IPS DF 19.7 (cell line): ENCODE measurements around the gene ZFP92.
"Not testable (repeated sequence)": the region's sequence is repeated elsewhere in the genome, so short reads cannot be mapped to it uniquely, and the experiment has no call there.

ENCODE experiments used
- DNase-seq: peaks from one replicate; pipeline ENCODE4 v3.0.0-alpha.2; 2013; ENCODE audit warnings: low read depth, low spot score

The ZFP92 gene

DNA sequence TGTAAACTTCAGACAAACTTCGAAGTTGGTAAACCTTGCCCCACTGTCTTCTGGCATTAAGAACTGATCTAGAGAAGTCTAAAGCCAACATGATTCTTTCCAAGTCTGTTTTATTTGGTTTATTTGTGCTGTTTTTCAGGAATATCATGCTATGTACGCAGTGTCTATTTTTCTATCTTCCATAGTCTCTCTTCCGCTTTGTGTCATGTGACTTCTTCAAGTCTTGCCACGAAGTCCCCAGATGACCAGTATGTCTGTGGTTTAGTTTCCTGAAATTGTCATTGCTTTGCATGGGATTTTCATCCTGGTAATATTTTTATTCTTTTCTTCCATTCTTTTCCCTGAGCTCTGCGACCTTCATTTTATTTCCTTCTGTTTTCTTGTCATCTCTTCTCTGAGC, 25.2 kb upstream of the ZFP92 start:
- DNase-seq = no peak

DNA sequence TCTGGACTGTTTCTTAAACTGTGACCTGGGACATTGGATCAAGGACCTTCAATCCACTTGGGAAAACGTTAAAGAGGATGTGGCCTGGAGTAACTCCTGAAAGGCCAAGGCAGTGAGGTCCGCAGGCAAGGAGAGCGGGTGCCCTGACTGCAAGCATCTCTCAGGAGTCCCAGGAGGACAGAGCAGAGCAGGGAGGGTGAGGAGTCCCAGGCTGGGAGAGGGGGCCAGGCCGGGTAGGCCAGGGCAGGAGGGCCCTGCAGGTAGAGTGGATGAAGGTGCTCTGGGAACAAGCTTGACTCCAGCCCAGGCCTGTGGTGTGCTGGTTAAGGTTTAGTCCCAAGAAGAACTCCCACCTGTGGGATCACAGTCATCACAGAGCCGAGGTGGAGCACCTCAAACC, 23.9 kb upstream of the ZFP92 start:
- DNase-seq = no peak

DNA sequence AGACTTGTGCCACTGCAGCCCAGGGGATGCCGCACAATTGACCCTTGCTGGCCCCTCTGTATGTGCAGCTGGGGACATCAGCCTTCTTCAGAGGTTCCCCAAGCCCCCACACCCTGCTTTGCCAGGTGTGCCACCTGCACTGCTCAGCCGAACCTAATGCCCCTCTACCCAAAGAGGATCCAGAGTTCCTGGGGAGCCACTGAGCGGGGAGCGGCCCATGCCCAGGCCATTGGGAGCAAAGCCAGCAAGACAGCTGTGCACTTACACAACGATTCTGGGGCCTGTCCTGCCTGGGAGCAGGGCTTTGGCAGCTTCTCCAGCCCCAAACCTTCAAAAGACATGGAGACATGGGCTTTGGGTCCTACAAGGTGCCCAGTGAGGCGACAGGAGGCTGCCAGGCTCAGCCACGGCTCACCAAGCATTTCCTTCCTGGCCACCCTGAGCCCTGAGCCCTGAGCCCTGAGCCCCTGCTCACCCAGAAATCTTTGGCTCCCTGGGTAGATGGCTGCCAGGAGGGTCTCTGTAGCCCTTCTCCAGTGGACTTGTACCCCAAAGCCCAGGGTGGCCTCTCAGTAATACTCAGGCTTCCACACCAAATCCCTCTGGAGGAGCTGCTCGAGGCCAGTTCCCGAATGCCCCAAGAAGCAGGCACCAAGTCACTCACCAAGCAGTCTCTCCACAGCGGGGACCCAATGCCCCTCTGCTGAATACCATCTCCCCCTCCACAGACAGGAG, 23.1 kb upstream of the ZFP92 start:
- no peak for DNase-seq

DNA sequence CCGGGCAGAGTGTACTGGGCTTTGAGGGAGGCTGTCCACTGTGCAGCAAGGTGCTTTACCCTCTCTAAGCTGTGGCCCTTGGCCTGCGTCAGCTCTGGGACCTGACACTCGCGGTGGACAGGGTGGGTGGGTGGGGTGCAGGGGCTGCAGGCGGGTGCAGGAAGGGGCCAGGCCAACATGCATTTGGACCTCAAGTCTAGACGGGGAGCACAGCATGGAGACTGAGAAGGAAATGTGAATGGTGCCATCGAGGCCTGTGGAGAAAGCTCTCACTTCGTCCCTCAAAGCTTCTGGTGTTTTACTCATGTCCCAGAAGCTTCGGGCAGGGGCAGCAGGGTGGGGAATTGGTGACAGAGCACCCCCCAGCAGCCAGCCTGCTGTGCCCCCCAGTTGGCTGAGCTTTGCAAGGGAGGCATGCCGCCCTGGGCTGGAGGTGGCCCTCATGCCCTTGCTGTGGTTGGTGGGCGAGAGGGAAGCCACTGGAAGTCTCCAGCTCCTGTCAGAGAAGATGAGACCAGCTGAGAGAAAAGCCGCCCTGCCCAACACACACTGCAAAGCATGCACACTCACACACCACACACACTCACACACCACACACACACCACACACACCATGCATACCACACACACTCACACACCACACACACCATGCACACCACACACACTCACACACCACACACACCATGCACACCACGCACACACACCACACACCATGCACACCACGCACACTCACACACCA, 22.4 kb upstream of the ZFP92 start:
- DNase-seq = no peak

DNA sequence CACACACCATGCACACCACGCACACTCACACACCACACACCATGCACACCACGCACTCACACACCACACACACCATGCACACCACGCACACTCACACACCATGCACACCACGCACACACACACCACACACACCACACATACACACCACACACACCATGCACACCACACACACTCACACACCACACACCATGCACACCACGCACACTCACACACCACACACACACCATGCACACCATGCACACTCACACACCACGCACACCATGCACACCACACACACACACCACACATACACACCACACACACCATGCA, 21.9 kb upstream of the ZFP92 start:
- DNase-seq = not testable (repeated sequence)

DNA sequence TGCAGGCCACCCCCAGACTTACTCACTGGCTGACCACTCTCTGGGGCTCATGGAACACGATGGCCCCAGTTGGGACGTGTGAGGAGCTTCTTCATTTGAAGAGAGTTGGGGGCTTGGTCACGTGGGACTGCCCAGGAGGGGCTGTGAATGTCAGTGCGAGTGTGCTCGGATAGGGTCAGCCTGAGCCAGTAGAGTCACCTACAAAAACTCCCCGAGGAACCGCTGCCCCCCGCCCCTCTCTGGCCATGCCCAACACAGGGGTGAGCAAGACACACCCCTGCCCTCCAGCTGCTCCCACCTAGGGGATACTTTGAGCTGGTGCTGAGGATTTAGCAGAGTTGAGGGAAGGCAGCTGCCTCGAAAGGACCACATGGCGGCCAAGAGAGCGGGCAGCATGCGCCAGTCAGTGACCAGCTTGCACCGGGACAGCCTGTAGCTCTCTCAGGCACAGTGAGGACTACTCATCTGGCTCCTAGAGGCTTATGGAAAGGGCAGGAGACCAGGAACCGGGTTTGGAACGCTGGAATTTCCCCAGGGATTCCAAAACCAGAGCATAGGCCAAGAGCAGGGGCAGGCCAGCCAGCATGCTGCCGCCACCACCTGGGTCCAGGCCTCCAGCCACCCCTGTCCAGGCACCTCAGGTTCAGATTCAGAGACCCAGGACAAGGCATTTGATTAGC, 18.5 kb upstream of the ZFP92 start:
- no peak for DNase-seq

DNA sequence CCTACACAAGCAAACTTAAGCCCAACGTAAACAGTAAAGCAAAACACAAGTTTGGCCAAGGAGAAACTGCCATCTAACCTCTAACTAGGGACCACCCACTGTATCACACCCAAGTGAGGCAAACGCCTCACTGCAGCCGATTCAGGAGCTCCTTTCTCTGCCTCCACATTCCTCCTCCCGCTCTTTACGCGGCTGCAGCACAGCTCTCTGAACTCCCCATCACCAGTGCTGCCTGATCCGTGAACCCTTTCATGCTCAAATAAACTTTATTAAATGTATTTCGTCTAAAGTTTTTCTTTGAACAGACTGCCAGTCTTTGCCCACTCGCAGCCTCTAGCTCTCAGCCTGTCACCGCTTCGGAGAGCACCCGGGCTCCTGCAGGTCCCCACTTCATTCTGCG, 16.7 kb upstream of the ZFP92 start:
- no peak for DNase-seq

DNA sequence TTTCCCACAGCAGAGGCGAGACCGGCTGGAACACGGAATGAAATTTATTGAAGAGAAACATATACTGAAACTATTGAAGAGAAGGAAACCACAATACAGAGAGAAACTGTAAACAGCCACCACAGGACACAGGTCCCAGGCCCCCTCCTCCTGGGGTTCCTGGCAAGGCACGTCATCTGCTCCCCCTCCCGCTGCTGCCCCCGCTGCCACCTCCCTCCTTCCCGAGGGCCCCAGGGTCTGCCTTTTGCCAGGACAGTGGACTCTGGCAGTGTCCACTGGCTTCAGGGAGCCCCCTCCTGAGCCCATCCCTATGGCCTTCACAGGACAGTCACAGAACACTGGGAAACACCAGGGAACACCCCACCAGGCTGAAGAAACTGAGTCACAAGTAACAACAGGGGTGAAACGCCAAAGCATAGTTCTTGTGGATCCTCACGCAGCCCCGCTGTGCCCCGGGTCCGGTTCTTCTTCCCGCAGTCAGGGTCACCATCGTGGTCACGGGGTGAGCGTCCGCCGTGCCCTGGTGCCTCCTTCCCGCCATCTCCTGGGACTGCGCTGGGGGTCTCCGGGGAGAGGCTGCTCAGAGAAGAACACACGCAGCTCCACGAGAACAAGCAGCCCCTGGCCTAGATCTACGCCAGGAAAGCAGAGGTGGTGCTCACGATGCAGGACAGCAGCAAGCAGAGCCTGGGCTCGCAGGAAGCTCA, 15.5 kb upstream of the ZFP92 start:
- DNase-seq = no peak

DNA sequence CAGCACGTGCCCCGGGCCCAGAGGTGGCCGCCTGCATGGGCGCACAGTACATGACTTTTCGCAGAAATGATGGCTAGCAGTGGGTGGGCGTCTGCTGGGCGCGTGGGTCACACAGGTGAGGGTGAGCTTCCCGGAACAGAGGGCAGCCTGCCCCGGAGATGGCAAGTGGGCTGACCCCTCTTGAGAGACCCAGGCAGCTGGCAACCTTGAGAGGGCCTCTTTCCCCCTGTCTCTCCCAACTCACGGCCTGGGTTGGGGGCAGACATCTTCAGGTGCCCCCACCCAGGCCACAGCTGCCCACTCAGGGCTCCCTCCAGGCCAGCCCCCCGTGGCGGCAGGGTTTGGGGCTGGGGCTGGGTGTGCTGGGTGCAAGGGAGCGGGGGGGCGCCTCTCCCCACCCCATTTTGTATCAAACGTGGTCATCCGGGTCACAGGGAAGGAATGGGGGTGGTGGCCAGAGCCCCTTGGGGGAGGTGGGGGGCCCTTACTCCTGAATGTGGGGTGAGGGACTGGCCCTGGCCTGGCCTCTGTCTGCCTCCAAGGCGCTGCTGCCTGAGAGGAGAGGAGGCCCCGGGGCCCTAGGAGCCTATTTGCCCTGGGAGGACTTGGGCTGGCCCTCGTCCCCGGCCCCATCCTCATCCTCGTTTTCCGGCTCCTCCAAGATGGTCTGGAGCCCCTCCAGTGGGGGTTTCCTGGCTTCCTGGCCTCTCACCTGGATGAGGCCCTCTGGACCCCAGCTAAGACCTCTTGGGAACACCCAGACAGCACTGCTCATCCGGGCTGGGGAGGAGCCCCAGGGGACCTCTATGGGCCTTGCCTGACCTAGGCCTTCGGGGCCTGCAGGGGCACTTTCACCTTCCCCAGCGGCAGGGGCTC, 14.7 kb upstream of the ZFP92 start:
- no peak for DNase-seq

DNA sequence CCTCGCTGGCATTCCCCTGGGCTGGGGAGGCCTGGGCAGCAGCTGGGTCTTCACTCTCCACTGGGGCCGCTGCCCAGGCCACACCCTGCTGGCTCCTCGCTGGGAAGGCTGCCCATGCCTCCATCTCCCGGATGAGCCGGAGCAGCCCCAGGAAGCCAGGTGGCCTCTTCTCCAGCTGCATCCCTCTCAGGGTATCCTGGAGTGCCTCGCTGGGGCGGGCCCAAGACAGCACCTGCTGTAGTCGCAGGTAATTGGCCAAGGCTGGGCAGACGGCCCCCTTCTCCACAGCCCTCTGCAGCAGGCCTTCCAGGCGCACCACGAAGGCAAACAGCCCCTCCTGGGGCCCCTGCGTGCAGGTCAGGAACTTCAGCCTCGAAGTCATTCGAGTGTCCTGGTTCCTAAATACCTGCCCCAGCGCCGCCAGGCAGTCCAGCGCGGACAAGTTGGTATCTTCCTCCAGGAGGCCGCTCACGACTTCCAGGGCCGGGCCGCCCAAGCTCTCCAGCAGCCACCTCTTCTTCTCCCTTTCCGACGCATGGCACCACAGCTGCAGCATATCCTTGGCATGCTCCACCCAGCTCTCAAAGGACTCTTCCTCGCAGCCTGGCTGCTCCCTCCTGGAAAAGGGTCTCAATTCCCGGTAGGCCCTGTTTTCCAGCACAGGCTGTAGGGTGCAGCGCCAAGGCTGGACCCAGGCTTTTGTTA, 13.9 kb upstream of the ZFP92 start:
- no peak for DNase-seq

DNA sequence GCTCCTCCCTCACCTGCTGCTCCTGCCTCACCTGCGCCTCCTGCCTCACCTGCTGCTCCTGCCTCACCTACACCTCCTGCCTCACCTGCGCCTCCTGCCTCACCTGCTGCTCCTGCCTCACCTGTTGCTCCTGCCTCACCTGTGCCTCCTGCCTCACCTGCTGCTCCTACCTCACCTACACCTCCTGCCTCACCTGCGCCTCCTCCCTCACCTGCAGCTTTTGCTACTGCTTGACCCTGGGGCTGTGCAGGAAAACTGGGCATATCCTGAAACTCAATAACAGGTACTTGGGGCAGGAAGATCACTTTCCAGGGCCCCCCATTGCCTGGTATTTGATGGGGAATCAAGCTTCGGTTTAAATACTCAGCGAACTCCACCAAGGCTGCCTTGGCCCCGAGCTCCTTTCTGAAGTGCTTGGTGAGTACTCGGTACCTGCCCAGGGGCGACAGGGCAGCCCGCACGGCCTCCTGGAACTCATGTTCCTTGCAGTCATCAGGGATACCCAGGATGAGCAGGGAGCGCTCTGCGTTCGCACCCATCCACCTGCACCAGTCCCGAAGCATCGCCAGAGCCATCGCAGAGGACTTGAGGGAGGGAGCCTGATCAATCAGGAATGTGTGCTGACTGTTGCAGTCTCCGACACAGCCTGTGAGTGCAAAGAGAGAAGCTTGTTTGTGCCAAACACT, 12.9 kb upstream of the ZFP92 start:
- DNase-seq = no peak

DNA sequence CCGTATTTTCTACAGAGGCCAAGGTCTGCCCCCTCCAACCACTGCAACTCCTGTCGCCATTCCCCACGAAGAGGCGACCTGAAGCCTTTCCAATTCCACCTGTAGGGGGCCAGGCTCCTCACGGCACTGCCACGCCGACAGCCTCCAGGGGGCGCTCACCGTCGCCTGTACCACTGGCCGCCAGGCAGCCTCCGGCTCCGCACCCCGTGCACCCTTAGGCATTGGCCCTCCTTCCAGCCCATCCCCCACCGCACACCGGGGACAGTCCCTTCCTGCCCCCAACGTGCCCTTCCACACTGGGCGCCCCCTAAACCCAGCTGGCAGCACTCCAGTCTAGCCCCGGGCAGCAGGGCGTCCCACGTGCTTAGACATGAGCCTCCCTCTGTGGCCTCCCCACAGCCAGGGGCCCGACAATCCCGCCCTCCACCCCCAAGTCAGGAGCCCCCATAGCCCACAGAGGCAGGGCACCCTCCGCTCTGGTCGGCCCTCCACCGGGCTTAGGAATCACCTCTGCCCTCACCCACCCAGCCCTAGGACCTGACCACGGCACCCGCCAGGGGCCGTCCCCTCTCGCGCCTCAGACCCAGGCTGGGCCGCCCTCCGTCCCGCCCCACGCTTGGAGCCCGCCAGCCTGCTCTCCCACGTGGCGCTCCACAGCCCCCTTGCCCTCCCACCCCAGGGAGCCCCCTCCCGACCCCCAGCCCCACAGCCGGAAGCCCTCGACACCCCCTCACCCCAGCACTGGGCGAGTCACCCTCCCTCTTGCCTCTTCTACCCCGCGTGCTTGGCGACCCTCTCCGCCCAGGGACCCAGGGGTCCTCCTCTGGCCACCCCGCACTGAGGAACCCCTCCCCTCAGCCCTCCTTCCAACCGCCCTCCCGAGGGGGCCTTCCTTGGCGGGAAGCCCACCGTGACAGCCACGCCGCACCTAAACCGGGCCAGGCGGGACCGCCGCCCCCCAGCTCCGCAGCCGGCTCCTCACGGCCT, 10.8 kb upstream of the ZFP92 start:
- DNase-seq = no peak

DNA sequence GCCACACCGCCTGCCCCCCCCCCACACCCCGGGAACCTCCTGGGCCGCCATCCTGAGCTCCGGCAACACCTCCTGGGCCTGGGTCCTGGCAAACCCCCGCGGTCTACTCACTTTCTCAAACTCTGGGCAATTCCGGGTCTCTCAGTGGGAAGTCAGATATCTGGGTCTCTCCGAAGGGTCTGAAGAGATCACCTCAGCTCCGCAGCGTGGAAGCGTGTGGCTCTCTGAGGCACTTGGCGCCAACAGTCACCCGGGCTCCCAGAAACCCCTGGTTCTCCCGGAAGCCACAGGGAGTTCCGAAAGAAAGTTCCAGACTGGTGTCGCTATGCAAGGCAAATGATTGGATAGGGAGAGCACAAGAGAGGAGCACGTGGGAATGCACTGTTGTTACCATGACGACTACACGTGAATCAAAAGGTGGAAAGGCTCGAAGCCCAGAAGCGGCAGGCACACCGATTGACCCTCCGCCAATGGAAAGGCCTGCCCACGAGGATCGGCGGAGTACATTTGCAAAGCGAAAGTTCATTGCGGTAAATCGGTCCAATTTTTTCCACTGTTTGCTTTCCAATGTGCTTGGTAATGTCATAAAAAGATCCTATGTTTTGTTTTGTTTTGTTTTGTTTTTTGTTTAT, 10.0 kb upstream of the ZFP92 start, which contains the start of gene PNMA6E:
Gene PNMA6E (minus strand): TSS at position 218 of the 632 bp plus-strand sequence. CDS start 2,501 bp downstream, outside the sequence.
- no peak for DNase-seq

DNA sequence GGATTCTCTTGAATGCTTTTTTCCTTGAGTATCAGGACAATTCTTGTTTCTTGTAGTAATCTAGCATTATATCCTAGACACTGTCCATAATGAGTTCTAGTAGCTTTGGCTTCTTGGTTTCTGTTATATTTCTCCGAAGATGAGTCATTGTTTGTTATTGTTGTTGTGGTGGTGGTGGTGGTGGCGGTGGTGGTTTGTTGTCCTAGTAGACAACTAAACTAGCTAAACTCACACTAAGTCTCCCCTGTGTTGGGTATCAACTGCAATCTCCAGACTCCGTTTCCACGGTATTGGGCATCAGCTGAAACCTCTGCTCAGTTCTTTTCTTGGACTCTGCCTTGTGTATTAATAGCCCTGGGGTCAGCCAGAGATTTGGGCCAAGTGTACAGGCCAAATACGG, 6.9 kb upstream of the ZFP92 start:
- DNase-seq = not testable (repeated sequence)

DNA sequence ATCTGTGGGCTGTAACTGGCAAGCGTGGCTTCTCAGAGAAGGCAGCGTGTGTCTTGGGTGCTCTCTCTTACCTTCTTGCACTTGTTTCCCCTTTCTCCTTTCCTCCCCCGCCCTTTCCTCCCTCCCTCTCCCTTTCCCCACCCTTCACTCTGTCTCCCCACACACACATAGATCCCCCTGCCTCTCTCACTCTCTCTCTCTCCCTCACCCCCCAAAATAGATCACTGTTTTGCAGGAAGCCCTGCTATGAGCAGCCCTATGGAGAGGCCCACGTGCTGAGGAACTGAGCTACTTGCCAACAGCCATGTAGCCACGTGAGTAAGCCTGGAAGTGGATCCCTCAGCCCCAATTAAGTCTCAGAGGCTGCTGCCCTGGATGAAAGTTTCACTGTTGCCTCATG, 5.8 kb upstream of the ZFP92 start:
- no peak for DNase-seq

DNA sequence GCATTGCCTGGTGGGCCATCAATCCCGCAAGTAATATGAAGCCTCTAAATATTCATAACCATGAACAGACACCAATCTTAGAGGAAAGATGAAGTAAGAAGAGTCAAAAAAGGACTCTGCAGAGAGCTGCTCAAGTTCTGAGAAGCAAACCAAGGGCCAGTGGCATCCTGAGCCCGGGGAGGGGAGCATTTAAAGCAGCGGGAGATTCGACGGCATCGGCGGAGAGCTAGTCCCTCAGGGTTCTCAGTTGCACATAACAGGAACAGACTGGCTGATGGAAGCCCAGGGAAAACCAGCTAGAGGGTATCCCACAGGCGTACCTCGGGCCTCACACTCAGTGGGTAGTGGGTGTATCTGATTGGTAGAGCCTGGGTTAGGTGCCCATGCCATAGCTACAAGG, 5.3 kb upstream of the ZFP92 start:
- DNase-seq = no peak

DNA sequence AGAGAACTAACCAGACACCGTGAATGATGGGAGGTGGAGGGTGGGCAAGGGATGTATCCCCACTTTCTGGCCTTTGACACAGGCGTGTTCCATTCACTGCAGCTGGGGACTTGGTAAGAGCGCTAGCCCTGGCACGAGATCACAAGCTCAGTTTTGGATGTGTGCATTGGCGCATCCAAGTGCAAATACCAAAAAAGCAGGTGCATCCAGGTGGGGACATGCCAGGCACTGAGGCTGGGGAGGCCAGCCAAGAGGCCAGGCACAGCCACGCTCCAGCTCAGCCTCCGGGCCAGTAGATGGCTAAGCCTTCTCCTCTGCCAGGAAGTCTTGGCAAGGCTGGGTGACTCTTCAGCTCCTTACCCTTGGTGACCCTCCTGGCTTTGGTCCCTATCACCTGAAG, 4.4 kb upstream of the ZFP92 start:
- no peak for DNase-seq

DNA sequence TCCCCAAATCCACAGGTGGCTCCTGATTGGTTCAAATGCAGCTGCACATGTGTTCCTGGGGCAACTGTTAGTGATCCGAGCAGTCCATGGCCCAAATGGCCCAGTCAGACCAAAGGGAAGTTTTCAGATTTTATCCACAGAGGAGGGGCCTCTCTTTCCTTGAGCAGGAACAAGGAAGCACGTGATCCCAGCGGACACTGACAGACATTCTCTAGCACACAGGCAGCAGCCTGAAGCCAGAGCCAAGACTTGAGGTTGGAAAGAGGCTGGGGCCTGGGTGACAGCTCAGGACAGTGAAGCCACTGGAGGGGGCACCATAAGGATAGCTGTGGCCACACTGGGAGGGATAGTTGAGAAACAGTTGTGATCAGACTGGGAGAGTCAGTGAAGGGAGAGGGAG, 3.5 kb upstream of the ZFP92 start:
- DNase-seq = no peak
